Posterior vena cava (tissue), 2 donors: ENCODE data around the gene FN3KRP. TPM values are rescaled to one million over a fixed set of nuclear protein-coding genes. Genes with fewer than 3 reads are reported as not detected.

Experiments
- DNase-seq: peaks from one replicate; pipeline ENCODE4 v3.0.0-alpha.2; 2020; ENCODE audit warnings: low spot score
- intact Hi-C, 2 donors: fragments of 100-400 bp; cut with DNase I; formaldehyde crosslinking; loops; one replicate each; pipeline versions ENCODE4 v1.14.1 to v1.14.2; 2022 to 2023
- total RNA-seq, 2 donors: library from RNA; stranded (reverse); fragmentation: NEBNext Ultra II Directional; extraction: Animal tissue kit (Norgen Biotek cat#: 25700); gene quantifications; one replicate each; pipeline ENCODE4 v1.2.1, GENCODE V29; 2021
- donor health status: DM: yes; HTN: yes; CAD: no.
- donor health status: DM: yes; HTN: yes; CAD: no.

The FN3KRP gene
- total RNA-seq, 2 donors from 2014 or later, result 18.5 to 19.5 TPM

DNA sequence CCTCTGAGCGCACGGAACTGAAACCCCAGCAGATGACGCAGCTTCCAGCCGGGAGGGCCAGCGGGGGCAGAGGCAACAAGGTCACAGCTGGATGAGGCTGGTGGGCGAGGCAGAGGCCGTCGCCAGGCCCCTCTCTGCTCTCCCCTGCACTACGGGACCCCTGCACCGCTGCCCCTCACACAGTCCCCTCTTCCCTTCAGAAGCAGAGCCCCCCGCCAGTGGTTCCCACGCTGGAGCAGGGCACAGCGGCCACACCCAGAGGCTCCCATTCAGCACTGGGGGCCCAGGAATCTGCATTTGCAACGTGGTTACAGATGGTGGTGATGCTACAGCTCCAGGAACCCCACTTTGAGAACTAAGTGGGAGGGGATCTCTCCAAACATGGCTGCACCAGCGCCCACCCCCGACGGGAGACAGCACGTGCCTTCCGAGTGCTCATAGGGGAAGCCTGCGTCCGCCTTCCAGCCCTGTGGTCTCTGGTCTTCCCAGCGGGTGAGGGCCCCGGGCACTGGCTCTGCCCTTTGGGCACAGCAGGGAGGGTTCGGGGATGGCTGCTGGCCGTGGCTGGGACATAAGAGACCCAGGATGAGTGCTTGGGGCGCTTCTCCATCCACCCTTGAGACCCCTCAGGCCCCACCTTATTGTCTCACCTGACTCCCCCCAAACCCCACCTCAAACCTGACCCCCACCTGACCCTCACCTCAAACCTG lies 13.3 kb upstream of the FN3KRP start:
- DNase-seq, result no peak
- intact Hi-C loops, result no loop called here

DNA sequence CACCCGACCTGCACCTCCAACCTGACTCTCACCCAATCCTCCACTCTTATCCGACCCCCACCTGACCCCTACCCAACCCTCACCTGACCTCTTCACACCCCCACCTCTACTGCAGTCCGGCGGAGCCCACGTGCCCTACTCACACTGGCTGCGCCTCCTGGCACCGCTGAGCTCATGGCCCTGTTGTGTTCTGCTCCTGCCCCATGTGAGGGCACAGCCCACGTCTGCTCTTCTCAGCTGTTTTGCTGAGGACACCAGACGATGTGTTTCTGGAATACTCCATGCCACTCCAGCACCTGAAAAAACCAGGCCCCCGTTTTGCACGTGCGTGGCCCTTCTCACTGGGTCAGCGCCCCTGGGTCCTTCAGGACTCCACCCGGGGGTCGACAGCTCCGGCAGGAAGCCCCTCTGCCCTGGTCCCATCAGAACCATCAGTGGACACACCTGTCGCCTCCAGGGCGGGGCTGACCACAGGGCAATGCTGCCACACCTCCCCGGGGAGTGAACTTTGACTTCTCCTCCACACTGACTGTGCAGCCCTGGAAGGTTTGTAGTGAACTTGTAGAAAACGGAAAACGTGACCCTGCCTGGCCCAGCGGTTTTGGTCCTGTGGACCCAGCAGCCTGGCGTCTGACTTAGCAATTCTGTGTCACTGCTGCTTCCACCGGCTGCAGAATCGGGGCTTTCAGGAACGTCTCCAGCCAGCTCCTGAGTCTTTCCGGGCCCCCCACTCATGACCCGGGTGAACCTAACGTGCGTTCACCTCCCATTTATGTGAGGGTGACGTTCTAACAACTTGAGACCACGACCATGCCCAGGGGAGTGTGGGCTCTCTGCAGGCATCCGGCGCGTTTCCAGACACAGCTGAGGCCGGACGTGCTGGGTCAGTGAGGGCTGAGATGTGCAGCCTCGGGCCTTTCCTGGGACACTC lies 12.3 kb upstream of the FN3KRP start:
- no peak for DNase-seq
- intact Hi-C loops, result no loop called here

DNA sequence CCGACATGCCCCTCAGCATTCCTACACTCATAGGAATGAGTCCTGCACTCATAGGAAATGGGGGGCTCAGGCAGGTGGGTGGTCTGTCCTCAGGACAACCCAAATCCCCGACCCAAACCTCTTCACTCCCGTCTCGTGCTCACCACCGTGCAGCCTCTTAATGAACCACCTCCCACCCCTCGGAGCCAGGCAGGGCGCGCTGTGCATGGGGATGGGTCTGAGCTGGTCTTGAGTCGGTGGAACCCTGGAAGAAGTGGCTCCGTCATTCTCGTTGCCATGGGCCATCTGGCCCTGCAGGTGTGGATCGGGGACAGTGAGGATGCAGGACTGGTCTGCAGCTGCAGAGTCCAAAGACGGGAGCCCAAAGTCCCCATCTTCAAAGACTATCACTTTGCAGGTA lies 11.6 kb upstream of the FN3KRP start:
- no peak for DNase-seq
- intact Hi-C loops, result no loop called here

DNA sequence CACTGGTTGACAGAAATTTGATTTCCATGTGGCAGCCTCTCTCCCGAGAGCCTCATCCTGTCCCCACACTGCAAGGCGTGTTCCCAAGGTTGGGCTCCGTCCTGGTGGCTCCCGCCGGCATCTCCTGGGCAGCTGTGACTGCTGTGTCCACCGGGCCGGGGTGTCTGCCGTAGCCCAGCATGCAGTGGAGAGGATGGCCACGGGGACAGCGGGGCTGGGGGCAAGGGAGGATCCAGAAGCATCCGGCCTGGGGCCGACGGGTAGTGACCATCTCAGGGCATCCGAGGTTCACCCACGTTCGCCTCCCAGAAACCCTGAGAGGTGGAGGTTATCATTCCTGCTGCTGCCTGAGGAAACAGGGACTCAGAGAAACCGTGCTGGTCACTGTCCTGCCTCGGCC lies 10.8 kb upstream of the FN3KRP start:
- no peak for DNase-seq
- intact Hi-C loops, result no loop called here

DNA sequence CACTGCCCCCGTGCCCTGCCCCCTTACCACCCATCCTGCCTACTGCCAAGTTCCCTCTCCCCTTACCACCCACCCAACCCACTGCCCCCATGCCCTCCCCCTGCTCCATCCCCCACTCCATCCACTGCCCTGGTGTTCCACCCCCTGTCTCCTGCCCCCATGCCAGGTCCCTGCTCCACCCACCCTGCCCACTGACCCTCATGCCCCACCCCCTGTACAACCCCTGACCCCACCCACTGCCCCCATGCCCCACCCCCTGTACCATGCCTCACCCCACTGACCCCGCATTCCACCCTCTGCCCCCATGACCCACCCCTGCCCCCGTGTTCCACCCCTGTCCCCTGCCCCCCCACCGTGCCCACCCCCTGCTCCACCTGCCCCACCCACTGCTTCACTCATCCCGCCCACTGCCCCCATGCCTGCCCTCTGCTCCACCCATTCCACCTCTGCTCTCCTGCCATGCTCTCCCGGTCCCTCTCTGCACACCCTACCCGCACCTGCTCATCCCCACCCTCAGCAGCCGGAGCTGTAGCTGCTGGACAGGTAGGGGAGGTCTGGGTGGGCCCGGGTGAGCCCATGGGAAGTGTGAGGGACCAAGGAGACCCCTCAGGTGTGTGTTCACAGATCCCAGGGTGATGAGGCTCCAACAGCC lies 7.4 kb upstream of the FN3KRP start:
- intact Hi-C loops, result no loop called here
- no peak for DNase-seq

DNA sequence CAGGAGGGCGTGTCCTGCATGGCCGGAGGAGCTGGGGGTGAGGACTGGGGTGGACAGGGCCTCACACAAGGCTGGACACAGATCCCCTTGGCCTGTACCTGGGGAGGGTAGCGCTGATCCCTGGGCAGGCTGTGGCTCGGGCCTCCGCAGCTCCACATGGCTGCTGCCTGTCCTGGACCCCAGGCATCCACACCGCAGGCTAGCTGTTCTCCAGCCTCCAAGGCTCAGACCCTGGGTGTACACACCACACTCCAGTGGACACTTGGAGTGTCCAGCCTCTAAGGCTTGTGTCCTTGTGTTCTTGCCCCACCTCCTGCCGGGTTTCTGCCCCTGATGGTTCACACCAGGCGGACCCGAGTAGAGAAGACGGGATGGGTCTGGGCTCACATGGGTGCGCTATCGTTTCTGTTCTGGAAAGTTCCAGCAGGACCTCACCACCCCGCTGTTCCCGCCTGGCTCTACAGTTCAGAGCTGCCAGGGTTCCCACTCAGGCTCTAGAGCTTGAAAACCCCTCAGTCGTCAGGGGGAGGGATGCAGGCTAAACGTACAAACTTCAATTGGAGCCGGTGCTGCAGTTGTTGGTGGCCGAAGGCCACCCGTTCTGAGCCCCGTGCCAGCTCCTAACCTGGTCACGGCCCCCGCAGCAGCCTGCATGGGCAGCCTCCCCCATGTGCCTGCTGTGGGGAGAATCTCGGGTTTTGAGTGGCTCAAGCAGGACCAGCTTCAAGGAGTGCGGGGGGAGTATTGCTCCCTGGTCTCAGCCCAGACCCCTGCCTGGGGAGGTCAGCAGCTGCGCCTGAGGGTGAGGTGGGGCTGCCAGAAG lies 6.6 kb upstream of the FN3KRP start:
- no peak for DNase-seq
- intact Hi-C loops, result no loop called here

DNA sequence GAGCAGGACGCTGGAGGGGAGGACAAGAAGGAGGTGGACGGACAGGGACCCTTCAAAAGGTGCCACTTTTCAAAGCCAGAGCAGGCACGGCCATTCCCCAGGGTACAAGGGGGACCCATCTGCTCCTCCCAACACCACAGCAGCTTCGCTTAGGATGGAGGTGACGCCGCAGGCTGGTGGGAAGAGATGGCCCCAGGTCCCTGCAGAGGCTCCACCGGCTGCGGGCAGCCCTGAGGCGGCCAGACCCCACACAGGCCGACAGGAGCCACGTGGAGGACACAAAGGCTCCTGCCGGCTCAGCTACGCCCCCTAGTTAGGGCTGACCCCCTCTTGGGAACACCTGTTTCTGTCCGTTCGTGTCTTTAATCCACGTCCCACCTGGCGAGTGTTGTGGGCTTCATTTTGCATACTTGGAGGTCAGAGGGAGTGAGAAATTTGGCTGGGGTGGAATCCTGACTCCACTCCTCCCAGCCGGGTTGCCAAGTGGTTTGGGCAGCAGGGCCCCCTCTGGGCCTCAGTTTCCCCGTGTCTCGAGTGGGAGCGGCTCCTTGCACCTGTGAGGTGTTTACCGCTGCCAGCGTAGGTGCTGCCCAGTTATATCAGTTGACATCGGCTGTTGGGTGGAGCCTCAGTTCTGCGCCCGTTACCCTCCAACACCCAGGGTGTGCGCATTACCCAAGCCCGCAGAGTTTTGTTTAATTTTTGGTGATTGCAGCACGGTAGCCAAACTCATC lies 5.8 kb upstream of the FN3KRP start:
- DNase-seq, result no peak
- intact Hi-C loops, result no loop called here

DNA sequence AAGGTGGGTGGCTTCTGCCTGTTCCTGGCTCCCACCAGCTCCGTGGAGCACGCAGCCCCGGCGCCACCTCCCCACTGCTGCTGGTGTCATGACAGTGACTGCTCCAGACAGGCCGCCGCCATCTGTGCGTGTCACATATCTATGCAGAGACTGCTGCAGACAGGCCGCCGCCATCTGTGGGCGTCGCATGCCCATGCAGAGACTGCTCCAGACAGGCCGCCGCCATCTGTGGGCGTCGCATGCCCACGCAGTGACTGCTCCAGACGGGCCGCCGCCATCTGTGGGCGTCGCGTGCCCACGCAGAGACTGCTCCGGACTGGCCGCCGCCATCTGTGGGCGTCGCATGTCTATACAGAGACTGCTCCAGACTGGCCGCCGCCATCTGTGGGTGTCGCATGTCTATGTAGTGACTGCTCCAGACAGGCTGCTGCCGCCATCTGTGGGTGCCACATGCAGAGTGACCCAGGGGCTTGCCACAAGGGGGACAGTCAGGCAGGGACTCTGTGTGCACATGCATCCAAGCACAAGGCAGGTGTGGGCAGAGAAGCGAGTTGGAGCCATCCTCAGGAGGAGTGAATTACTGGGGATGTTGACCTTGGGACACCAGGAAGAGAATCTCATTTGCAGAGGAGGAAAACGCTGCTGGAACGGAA lies 3.3 kb upstream of the FN3KRP start:
- intact Hi-C loops, result no loop called here
- no peak for DNase-seq

DNA sequence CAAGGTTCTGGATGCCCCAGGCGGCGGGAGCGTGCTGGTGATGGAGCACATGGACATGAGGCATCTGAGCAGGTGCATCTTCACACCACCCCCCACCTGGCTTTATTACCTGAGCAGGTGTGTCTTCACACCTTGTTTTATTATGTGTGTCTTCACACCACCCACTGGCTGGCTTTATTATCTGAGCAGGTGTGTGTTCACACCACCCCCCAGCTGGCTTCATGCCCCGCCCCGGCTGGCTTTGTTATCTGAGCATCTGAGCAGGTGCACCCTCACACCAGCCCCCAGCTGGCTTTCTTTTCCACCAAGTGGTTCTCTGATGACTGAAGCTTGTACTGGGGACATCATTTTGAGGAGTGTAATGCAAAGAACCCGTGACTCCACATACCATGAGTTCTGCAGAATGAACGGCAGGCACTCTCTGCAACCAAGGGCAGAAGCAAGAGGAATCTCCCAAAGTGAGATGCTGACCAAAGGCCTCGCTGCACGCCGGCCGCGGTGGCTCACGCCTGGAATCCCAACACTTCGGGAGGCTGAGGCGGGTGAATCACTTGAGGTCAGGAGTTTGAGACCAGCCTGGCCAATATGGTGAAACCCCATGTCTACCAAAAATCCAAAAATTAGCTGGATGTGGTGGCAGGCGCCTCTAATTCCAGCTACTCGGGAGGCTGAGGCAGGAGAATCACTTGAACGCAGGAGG lies 2.6 kb downstream of the FN3KRP start:
- intact Hi-C loops, result no loop called here
- no peak for DNase-seq

DNA sequence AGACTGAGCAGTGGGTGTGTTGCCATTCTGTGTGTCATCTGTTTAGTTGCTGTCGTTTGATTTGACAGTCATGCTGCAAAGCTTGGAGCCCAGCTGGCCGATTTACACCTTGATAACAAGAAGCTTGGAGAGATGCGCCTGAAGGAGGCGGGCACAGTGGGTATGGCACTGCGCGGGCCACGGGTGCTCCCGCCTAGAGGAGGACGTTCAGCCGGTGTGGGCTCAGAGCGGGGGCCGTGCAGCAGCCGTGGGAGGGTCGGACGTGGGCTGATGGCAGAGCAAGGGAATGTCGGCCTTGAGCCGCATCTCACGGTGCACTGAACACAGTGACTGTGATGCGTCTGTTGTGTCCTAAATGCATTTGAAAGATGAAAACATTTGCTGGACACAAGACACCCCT lies 3.7 kb downstream of the FN3KRP start:
- intact Hi-C loops, result no loop called here
- no peak for DNase-seq

DNA sequence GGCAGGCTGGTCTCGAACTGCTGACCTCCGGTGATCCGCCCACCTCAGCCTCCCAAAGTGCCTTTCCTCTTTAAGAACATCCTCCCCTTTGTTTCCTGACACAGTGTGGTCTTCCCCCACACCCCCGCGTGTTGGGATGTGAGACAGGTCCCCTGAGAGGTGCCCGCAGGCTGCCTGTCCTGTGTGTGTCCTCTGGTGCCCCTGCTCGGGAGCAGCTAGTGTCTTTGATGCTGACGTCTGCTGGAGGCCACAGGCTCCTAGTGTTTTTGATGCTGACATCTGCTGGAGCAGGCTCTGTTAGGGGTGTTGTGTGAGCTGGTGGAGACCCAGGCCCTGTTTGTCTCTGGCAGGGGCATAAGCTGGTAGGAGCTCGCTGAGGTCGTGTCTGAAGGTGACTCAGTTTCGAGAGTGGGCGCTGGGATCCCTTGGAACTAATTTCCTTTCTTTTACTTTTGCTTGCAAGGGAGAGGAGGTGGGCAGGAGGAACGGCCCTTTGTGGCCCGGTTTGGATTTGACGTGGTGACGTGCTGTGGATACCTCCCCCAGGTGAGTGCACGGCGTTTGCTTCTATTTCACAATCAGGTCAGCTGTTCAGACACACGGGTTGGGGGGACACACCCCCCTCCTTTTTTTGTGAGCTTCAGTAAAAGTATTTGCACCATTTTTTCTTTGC lies 6.0 kb downstream of the FN3KRP start:
- DNase-seq, result no peak
- intact Hi-C loops, result no loop called here

DNA sequence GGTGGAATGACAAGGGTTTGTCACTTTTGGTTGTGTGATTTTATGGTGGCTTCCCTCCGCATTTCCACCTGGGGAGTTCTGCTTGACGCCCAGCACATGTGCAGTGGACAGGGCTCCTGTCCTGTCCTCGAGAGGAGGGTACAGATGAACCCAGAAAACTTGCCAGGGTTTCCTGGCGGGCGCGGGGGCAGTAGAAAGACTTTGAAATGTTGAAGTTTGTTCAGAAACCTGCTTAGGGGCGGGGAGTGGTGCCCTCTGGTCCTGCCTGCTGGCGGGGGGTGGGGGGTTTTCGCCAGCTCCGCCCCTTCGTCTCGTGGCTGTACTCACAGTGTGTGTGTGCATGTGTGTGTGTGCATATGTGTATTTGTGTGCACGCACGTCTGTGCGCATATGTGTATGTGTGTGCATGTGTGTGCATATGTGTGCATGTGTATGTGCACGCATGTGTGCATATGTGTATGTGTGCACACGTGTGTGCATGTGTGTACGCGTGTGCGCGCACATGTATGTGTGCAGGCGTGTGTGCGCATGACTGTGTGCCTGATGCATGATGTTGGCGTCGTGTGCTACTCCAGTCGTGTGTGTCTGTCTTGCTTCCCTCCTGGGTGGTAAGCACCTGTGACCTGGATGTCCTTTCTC lies 6.8 kb downstream of the FN3KRP start:
- DNase-seq, result no peak
- intact Hi-C loops, result no loop called here

DNA sequence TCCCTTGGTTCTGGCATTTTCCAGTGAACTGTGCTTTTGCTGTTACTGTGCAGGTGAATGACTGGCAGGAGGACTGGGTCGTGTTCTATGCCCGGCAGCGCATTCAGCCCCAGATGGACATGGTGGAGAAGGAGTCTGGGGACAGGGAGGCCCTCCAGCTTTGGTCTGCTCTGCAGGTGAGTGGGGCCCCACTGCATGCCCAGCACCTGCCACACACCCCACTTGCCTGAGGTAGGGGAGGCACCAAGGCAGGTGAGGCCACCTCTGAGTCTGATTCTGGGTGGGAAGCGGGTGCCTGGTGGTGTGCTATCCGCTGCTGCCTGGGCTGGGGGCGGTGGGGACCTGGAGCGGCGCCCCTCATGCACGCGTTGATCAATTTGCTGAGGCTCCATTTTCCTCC lies 9.9 kb downstream of the FN3KRP start:
- intact Hi-C loops, result loop anchor here in 1 of 2 donors (5.0 kb wide), 1 partner anchor 1419 kb away; no protein-coding TSS in a partner anchor
- DNase-seq, result no peak

DNA sequence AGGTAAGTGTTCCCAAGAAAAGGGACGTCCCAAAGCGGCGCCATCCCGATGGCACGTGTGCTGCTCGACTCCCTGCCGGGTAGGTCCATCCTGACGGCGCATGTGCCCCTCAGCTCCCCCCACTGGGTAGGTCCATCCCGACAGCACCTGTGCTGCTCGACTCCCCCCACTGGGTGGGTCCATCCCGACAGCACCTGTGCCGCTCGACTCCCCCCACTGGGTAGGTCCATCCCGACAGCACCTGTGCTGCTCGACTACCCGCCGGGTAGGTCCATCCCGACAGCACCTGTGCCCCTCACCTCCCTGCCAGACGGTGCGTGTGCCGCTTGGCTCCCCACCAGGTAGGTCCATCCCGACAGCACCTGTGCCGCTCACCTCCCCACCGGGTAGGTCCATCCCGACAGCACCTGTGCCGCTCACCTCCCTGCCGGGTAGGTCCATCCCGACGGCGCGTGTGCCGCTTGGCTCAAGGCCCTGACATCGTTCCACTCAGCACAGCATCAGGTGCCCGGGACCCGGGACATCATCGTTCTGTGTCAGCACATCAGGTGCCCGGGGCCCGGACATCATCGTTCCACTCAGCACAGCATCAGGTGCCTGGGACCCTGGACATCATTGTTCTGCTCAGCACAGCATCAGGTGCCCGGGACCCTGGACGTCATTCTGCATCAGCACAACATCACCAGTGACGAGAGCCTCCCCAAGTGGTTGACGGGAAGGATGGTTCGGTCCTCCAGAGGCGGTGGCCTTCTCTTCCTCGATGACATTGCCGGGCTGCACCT lies 13.2 kb downstream of the FN3KRP start:
- intact Hi-C loops, result loop anchor here in 1 of 2 donors (5.0 kb wide), 1 partner anchor 1422 kb away; no protein-coding TSS in a partner anchor

DNA sequence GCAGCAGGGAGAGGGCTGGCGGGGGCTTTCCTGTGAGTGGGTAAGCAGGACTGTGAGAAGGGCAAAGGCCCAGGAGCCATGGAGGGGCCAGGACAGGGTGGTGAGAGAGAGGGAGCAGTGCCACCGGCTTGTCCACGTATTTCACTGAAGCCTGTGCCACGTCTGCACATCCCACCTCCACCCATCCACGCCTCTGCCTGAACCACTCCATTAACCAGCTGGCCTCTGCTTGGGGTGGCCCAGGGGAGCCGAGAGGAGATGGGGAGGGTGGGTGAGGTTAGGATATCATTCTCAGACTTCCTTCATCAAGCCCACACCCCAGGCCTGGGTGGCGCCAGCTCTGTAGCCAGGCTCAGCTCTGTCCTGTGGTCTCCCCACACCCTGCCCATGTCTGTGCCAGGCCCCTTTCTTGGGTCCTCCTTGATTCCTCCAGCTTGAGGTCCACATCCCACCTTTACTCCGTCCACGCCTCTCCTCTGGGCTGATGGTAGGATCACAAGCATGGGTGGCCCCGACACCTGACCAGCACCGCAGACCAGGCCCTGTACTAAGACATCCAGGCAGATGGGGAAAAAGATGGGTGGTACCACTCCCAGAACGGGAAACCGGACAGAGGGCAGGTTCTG lies 15.7 kb downstream of the FN3KRP start:
- DNase-seq, result no peak
- intact Hi-C loops, result no loop called here

More for the DNA sequence above, 13.2 kb downstream of the FN3KRP start:
- no peak for DNase-seq
